GM21723 (cell line): ENCODE results near the gene FBXL22.
"Not testable (repeated sequence)": the region's sequence is repeated elsewhere in the genome, so short reads cannot be mapped to it uniquely, and the experiment has no call there.

ENCODE experiments used
- ATAC-seq: cut with Tn5 transposase; IDR thresholded peaks from one replicate; pipeline ENCODE4 v1.9.1; 2021; ENCODE audit warnings: mild to moderate bottlenecking, moderate library complexity; ENCODE audit not compliant: unreplicated experiment

The FBXL22 gene

DNA sequence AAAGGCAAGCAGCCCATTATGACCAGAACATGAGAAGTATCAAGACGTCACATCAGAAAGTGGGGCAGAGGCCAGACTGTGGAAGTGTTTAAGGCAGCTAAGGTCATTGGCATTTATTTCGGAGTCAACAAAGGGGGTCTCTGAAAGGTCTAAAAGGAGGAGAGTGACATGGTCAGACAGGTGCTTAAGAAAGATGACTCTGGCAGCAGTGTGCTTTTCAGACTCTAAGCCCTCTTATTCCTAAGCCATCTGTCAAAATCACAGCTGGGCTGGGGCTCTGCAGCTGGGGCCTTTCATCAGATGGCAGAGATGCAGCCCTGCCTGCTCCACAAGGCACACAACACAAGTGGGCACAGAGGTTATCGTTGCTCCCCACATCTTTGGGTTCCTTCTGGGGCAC is 14.0 kb downstream of the FBXL22 start:
- no peak for ATAC-seq

- no peak for ATAC-seq
Measured at GRCh38 chr15:63612300-63612699, 15.1 kb downstream of the FBXL22 start.

- no peak for ATAC-seq
Measured at GRCh38 chr15:63615935-63616334, 18.7 kb downstream of the FBXL22 start.

GRCh38 chr15:63617147-63617546 is 20.0 kb downstream of the FBXL22 start:
- ATAC-seq, result not testable (repeated sequence)

GRCh38 chr15:63617627-63618026 is 20.4 kb downstream of the FBXL22 start:
- not testable (repeated sequence) for ATAC-seq

GRCh38 chr15:63620760-63621159 is 23.6 kb downstream of the FBXL22 start:
- not testable (repeated sequence) for ATAC-seq

GRCh38 chr15:63623232-63623969 is 26.2 kb downstream of the FBXL22 start:
- ATAC-seq, result no peak

DNA sequence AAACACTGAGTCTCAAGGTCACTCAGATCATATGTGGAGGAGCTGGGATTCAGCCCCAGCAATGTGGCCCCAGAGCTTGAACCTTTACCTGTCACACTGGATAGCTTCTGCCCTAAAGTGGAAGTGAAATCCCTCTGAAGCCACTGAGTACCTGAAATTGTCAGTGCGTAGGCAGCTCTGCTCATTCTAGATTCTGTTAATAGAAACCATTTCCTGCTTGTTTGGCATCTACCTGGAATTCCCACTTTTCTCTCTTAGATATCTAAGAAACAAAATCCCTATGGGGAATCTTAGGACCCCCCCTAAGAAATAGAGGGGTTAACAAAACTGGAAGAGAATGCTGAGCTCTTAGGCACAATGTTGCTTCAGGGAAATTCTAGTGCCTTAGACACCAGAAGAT is 29.8 kb downstream of the FBXL22 start:
- peak; percentile 83 for ATAC-seq

DNA sequence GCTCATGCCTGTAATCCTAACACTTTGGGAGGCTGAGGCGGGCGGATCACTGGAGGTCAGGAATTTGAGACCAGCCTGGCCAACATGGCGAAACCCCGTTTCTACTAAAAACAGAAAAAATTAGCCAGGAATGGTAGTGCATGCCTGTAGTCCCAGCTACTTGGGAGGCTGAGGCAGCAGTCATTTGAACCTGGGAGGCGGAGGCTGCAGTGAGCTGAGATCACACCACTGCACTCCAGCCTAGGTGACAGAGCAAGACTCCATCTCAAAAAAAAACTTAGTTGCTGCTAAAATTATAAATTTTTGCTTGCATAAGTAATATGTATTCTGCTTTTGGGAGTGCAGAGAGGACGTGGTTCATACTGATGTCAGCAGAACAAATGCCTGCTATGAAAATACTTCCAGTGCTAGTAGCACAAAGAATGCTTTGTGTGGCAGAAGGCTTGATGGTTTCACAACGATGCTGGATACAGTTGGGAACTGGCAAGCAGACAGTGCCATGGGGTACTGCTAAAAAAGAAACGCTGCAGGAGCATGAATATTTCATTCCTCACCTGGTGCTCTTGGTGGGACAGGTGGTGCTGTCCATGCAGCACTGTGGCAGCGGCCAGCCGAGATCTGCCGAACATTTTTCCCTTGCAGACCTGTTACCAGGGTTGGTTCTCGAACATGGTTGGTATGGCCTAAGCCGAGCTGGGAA is 31.1 kb downstream of the FBXL22 start:
- no peak for ATAC-seq

DNA sequence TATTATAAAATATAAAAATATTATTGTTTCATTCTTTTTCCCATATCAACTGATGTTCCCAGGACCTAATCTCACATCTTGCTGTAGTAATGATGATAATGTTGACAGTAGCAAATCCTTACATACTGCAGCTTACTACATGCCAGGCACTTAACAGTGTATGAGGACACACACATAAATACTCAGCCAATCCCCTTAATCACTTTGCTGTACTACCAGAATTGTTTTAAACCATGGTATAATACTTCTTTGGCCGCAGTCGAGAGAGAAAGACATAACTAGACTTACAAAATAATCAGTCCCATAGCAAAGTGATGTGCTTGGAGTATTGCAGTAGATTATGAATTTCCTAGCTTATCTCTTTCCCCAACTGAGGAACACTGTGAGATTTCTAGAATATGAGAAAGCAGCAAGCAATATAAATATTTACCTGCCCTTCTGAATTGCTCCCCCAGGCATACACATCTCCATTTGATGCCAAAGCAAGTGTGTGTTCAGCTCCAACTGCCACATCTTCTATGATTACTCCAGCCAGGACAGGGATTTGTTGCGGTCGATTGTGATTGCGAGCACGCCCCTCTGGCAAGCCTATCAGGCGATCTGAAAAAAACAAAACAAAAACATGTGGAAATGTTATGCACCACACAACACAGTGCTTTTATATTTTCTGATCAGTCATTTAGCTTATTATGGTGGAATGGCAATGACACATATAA is 33.0 kb downstream of the FBXL22 start:
- ATAC-seq, result no peak

DNA sequence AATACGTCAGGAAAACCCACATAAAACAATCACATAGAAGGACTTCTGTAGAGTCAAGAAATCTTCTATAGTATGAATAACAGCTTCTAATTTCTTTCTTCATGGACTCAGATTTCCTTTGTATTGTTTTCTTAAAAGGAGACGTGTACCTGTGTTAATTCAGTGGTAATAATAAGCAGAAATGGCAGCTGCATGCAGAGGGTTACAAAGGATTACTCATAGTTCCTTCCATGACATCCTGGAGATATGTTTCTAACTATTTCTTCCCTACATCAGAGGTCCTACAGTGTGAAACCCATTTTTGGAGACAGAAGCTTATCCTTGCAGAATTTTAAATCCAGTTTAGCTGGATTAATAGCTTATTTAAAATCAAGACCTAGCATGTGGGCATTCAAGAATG is 36.1 kb downstream of the FBXL22 start:
- ATAC-seq, result no peak

DNA sequence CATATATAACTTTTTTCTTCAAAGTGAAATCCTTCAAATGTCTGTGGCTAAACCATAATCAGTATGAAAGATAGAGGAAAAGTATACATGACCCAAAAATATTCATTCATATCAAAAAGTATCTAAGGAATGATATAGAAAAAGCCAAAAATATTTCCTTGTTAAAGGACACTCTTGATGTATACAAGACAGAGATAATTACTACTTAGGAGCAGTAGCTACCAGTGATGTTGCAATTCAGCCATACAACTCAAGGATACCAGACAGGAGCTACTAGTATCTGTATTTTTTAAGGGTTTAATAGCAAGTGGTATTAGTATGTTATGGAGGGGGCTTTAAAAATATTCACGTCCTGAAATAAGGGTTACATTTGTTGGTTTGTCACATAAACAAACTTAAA is 37.0 kb downstream of the FBXL22 start:
- ATAC-seq, result no peak

DNA sequence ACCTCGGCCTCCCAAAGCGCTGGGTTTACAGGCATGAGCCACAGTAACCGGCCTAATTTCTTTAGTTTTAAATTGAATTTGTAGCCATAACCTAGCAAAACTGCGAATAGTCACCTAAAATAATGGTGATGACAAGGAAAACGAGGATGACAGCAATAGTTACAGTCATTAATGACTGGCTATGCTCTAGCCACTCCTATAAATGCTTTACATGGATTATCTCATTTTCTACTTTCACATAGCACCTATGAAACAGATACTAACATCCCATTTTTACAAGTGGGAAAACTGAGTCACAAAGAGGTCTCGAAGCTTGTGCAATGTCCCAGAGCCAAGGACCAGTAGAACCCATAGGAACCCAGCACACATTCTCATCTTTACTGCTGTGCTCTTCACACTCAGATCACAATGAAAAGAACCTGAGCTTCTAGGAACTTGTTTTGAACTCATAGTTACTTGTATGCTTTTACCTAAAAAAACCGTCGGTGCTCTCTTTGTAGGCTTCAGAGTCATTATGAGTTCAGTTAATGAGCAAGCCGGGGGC is 39.4 kb downstream of the FBXL22 start:
- ATAC-seq, result no peak

GRCh38 chr15:63638839-63639238 is 41.7 kb downstream of the FBXL22 start:
- ATAC-seq, result no peak

DNA sequence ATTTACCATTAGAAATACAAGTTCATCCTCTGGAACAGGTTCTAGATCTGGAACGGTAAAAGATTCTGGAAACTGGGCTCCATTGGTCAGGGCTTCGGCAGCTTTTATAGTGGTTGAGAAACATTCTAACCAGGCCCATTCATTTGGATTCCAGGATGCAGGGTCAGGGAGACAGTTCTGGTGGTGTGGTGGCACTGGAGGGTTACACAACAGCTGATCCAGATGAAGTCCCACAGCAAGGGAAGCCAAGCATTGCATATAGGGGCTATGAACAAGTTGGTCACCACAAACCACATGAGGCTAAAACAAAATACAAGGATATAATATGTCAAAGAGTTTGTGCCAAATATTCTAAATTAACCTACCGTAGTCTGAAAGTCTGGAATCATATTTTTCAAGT is 43.0 kb downstream of the FBXL22 start:
- ATAC-seq, result no peak
